Uterus (tissue), 4 donors: ENCODE data around the gene CCM2. TPM values are rescaled to one million over a fixed set of nuclear protein-coding genes. Genes with fewer than 3 reads are reported as not detected.

Source experiments
- DNase-seq, 2 donors: peaks; one replicate each; pipeline ENCODE4 v3.0.0-alpha.2; 2019 to 2020
- H3K27ac ChIP-seq, 2 donors: fragments of 200-600 bp; sonication (generic); 1 replicate in 1 of 2; 2 replicates in 1 of 2; pipeline ENCODE4 v1.5.1; 2016 to 2018
- H3K27me3 ChIP-seq, 2 donors: fragments of 200-600 bp; sonication (generic); one replicate each; pipeline ENCODE4 v1.5.1; 2018 to 2019; ENCODE audit warnings: control low read depth in 1 of 2
- H3K36me3 ChIP-seq, 2 donors: fragments of 200-600 bp; sonication (generic); one replicate each; pipeline ENCODE4 v1.5.1; 2019; ENCODE audit warnings: control low read depth in 1 of 2
- H3K4me1 ChIP-seq, 2 donors: fragments of 200-600 bp; sonication (generic); one replicate each; pipeline ENCODE4 v1.5.1; 2018 to 2019; ENCODE audit warnings: control low read depth in 1 of 2
- H3K4me3 ChIP-seq, 2 donors: fragments of 200-600 bp; sonication (generic); 1 replicate in 1 of 2; 2 replicates in 1 of 2; pipeline ENCODE4 v1.5.1; 2018 to 2019; ENCODE audit warnings: mild to moderate bottlenecking in 1 of 2
- H3K9me3 ChIP-seq, 2 donors: fragments of 200-600 bp; sonication (generic); one replicate each; pipeline ENCODE4 v1.5.1; 2019; ENCODE audit warnings: control low read depth in 1 of 2
- CTCF ChIP-seq, 4 experiments: fragments of 200-600 bp in 2 of 4; fragments of 450-650 bp in 2 of 4; sonication (generic) in 2 of 4; IDR thresholded peaks; one replicate each; pipeline ENCODE4 v1.5.1; 2016 to 2019; ENCODE audit warnings: antibody characterized with exemption in 4 of 4, mild to moderate bottlenecking in 2 of 4, moderate library complexity in 1 of 4
- POLR2A ChIP-seq, 2 donors: fragments of 450-650 bp; IDR thresholded peaks; one replicate each; pipeline ENCODE4 v1.6.1; 2016; ENCODE audit warnings: antibody characterized with exemption in 2 of 2, mild to moderate bottlenecking in 1 of 2, moderate library complexity in 1 of 2
- intact Hi-C: fragments of 100-400 bp; cut with DNase I; formaldehyde crosslinking; loops from one replicate; pipeline ENCODE4 v1.15.1; 2023; ENCODE audit warnings: low total_unique reads
- total RNA-seq, 4 donors: library from RNA; depleted of rRNA in 3 of 4; stranded (reverse); fragments of >200 nt in 3 of 4; gene quantifications; one replicate each; pipeline versions ENCODE4 v1.1.0 to v1.2.4, GENCODE V29; 2014 to 2023
- donor health status: DM: yes; HTN: yes; CAD: no.

The CCM2 gene
- total RNA-seq, 4 donors from 2014 or later: 7.6 to 70.2 (median 33.6) TPM

- no peak for TF ChIP-seq POLR2A (IDR thresholded peaks at IDR 0.05)
- TF ChIP-seq CTCF (IDR thresholded peaks at IDR 0.05): no peak
- H3K36me3 ChIP-seq: no peaks in the 10 kb centered on the region
- H3K27ac ChIP-seq: no peak overlapping the region
- no peaks in the 10 kb centered on the region for H3K4me1 ChIP-seq
- DNase-seq: no peak
- no peaks in the 10 kb centered on the region for H3K27me3 ChIP-seq
- no peak overlapping the region for H3K4me3 ChIP-seq
- intact Hi-C loops: no loop called here
- H3K9me3 ChIP-seq: no peaks in the 10 kb centered on the region
Measured at GRCh38 chr7:44971902-44972441, 28.0 kb upstream of the CCM2 start.

- intact Hi-C loops: no loop called here
- Histone ChIP-seq H3K27ac (no peak overlapping the region), H3K36me3 (no peaks in the 10 kb centered on the region), H3K27me3 (no peaks in the 10 kb centered on the region), H3K4me3 (no peak overlapping the region), H3K9me3 (no peaks in the 10 kb centered on the region), H3K4me1 (no peaks in the 10 kb centered on the region)
- no peak for DNase-seq
- TF ChIP-seq CTCF (IDR thresholded peaks at IDR 0.05) (no peak), POLR2A (IDR thresholded peaks at IDR 0.05) (no peak)
Measured at GRCh38 chr7:44972562-44972961, 27.4 kb upstream of the CCM2 start.

- Histone ChIP-seq H3K36me3 (no peaks in the 10 kb centered on the region), H3K4me3 (no peak overlapping the region), H3K27ac (no peak overlapping the region), H3K9me3 (no peaks in the 10 kb centered on the region), H3K27me3 (no peaks in the 10 kb centered on the region), H3K4me1 (no peaks in the 10 kb centered on the region)
- intact Hi-C loops: no loop called here
- no peak for DNase-seq
- TF ChIP-seq CTCF (IDR thresholded peaks at IDR 0.05) (peak in 1 of 4 experiments; percentile 31), POLR2A (IDR thresholded peaks at IDR 0.05) (no peak)
Measured at GRCh38 chr7:44973610-44974401, 26.2 kb upstream of the CCM2 start.

GRCh38 chr7:44974549-44974948, 25.5 kb upstream of the CCM2 start:
- Histone ChIP-seq H3K36me3 (no peaks in the 10 kb centered on the region), H3K9me3 (no peaks in the 10 kb centered on the region), H3K27ac (no peak overlapping the region), H3K4me3 (no peak overlapping the region), H3K4me1 (no peaks in the 10 kb centered on the region), H3K27me3 (no peaks in the 10 kb centered on the region)
- TF ChIP-seq POLR2A (IDR thresholded peaks at IDR 0.05) (no peak), CTCF (IDR thresholded peaks at IDR 0.05) (no peak)
- no peak for DNase-seq
- intact Hi-C loops: no loop called here

- H3K9me3 ChIP-seq: no peaks in the 10 kb centered on the region
- intact Hi-C loops: no loop called here
- H3K27me3 ChIP-seq: no peaks in the 10 kb centered on the region
- TF ChIP-seq CTCF (IDR thresholded peaks at IDR 0.05) (no peak), POLR2A (IDR thresholded peaks at IDR 0.05) (no peak)
- H3K36me3 ChIP-seq: no peaks in the 10 kb centered on the region
- no peak overlapping the region for H3K4me3 ChIP-seq
- H3K27ac ChIP-seq: no peak overlapping the region
- H3K4me1 ChIP-seq: no peaks in the 10 kb centered on the region
- DNase-seq: no peak
Measured at GRCh38 chr7:44975331-44976039, 24.5 kb upstream of the CCM2 start.
